H1 (cell line): Measurements from ENCODE around the gene DCAF6. TPM values are rescaled to one million over a fixed set of nuclear protein-coding genes. Genes with fewer than 3 reads are reported as not detected.

ENCODE experiments used
- CTCF ChIA-PET: fragments of 300-600 bp; sonication (Branson Sonifier 250); formaldehyde crosslinking; loops from one replicate; lab custom pipeline; 2021; ENCODE audit not compliant: partially characterized antibody; lab: Charles Lee
- POLR2A ChIA-PET: fragments of 300-600 bp; sonication (Branson Sonifier 250); formaldehyde crosslinking; loops from one replicate; lab custom pipeline; 2021; ENCODE audit warnings: inconsistent platforms; ENCODE audit not compliant: partially characterized antibody; lab: Charles Lee
- DNase-seq, 2 experiments: peaks; one replicate each; pipeline versions ENCODE4 v3.0.0 to v3.0.0-alpha.2; 2010 to 2022; ENCODE audit warnings: low spot score in 2 of 2, low read depth in 1 of 2, mixed read lengths in 1 of 2
- FAIRE-seq: peaks from 2 replicates; lab custom pipeline; 2011; peaks lifted over from hg19 to GRCh38; lab: Jason Lieb, UNC
- H2AFZ ChIP-seq: 2 replicates; pipeline ENCODE4 v1.8.1; 2012; ENCODE audit warnings: low read length, inconsistent platforms
- H2AK5ac ChIP-seq: 2 replicates; pipeline ENCODE4 v1.6.1; 2013; ENCODE audit warnings: low read depth, low read length
- H2BK120ac ChIP-seq: replicated peaks from 2 replicates; pipeline ENCODE3; 2013; ENCODE audit warnings: low read depth, low read length, inconsistent platforms
- H2BK12ac ChIP-seq: 2 replicates; pipeline ENCODE4 v1.6.1; 2013; ENCODE audit warnings: low read depth, low read length
- H2BK15ac ChIP-seq: 2 replicates; pipeline ENCODE4 v1.6.1; 2013; ENCODE audit warnings: low read length
- H2BK20ac ChIP-seq: 2 replicates; pipeline ENCODE4 v1.6.1; 2013; ENCODE audit warnings: low read length
- H2BK5ac ChIP-seq: 2 replicates; pipeline ENCODE4 v1.6.1; 2013; ENCODE audit warnings: low read depth, low read length
- H3K14ac ChIP-seq: 2 replicates; pipeline ENCODE4 v1.6.1; 2013; ENCODE audit warnings: inconsistent platforms; ENCODE audit not compliant: insufficient read length
- H3K18ac ChIP-seq: 2 replicates; pipeline ENCODE4 v1.6.1; 2013; ENCODE audit warnings: low read length; ENCODE audit errors: extremely low read depth
- H3K23ac ChIP-seq: 2 replicates; pipeline ENCODE4 v1.6.1; 2013; ENCODE audit warnings: inconsistent platforms; ENCODE audit not compliant: insufficient read length
- H3K23me2 ChIP-seq: 2 replicates; pipeline ENCODE4 v1.6.1; 2013; ENCODE audit warnings: low read depth, low read length
- H3K27ac ChIP-seq: 2 replicates; pipeline ENCODE4 v1.6.1; 2011; ENCODE audit warnings: low read depth, low read length, inconsistent platforms
- H3K27me3 ChIP-seq, 4 experiments: replicated peaks in 1 of 4; 1 replicate in 1 of 4; 2 replicates in 3 of 4; pipeline versions ENCODE4 v1.6.1 to v1.8.1; 2011 to 2013; ENCODE audit warnings: low read length in 3 of 4, mild to moderate bottlenecking in 3 of 4, inconsistent platforms in 2 of 4, mixed read lengths in 2 of 4, moderate library complexity in 1 of 4; ENCODE audit not compliant: control insufficient read depth in 3 of 4, insufficient read depth in 3 of 4; ENCODE audit errors: extremely low read depth in 1 of 4
- H3K36me3 ChIP-seq, 4 experiments: 2 replicates each; pipeline versions ENCODE4 v1.6.1 to v1.8.1; 2011 to 2013; ENCODE audit warnings: mild to moderate bottlenecking in 4 of 4, low read length in 3 of 4, moderate library complexity in 2 of 4, control low read depth in 1 of 4, inconsistent platforms in 1 of 4; ENCODE audit not compliant: insufficient read depth in 4 of 4, control insufficient read depth in 2 of 4
- H3K4ac ChIP-seq: replicated peaks from 2 replicates; pipeline ENCODE3; 2013; ENCODE audit warnings: low read length, low read depth, mixed read lengths, inconsistent platforms; ENCODE audit not compliant: insufficient read length
- H3K4me1 ChIP-seq, 4 experiments: replicated peaks in 1 of 4; 1 replicate in 1 of 4; 2 replicates in 3 of 4; pipeline versions ENCODE4 v1.6.1 to v1.8.1; 2011 to 2013; ENCODE audit warnings: low read length in 3 of 4, inconsistent platforms in 2 of 4, mixed read lengths in 1 of 4; ENCODE audit not compliant: insufficient read depth in 4 of 4, control insufficient read depth in 3 of 4
- H3K4me2 ChIP-seq, 2 experiments: 2 replicates each; pipeline versions ENCODE4 v1.6.1 to v1.8.1; 2011 to 2013; ENCODE audit warnings: low read depth in 2 of 2, low read length in 2 of 2, control low read depth in 1 of 2, inconsistent platforms in 1 of 2, mild to moderate bottlenecking in 1 of 2; ENCODE audit not compliant: insufficient read depth in 1 of 2
- H3K4me3 ChIP-seq, 4 experiments: fragments of 200-600, 300-600 bp in 1 of 4; sonication (generic), shearing (Covaris generic), sonication (Bioruptor Twin) in 1 of 4; 2 replicates each; pipeline versions ENCODE4 v1.5.1 to v1.8.1; 2011 to 2016; ENCODE audit warnings: low read length in 4 of 4, low read depth in 3 of 4, control low read depth in 2 of 4, inconsistent platforms in 2 of 4, mild to moderate bottlenecking in 2 of 4, mixed read lengths in 1 of 4, moderate library complexity in 1 of 4; ENCODE audit not compliant: insufficient read depth in 2 of 4; ENCODE audit errors: extremely low read depth in 1 of 4
- H3K56ac ChIP-seq: replicated peaks from 2 replicates; pipeline ENCODE3; 2013; ENCODE audit warnings: low read depth, mild to moderate bottlenecking, mixed read lengths, low read length, inconsistent platforms; ENCODE audit not compliant: insufficient read length
- H3K79me1 ChIP-seq: 2 replicates; pipeline ENCODE4 v1.6.1; 2013; ENCODE audit warnings: low read depth, low read length, control low read depth
- H3K79me2 ChIP-seq, 2 experiments: 2 replicates each; pipeline versions ENCODE4 v1.6.1 to v1.8.1; 2012 to 2013; ENCODE audit warnings: low read length in 2 of 2, mild to moderate bottlenecking in 2 of 2, inconsistent platforms in 1 of 2; ENCODE audit not compliant: insufficient read depth in 2 of 2, control insufficient read depth in 1 of 2
- H3K9ac ChIP-seq, 4 experiments: replicated peaks in 1 of 4; 1 replicate in 1 of 4; 2 replicates in 3 of 4; pipeline versions ENCODE4 v1.6.1 to v1.8.1; 2011 to 2013; ENCODE audit warnings: low read depth in 3 of 4, low read length in 3 of 4, control low read depth in 2 of 4, mild to moderate bottlenecking in 2 of 4, moderate library complexity in 2 of 4, inconsistent platforms in 1 of 4; ENCODE audit errors: extremely low read depth in 1 of 4
- H3K9me3 ChIP-seq, 2 experiments: 2 replicates each; pipeline versions ENCODE4 v1.6.1 to v1.8.1; 2012 to 2013; ENCODE audit warnings: mild to moderate bottlenecking in 2 of 2, moderate library complexity in 2 of 2, control low read depth in 1 of 2, inconsistent platforms in 1 of 2, low read depth in 1 of 2, low read length in 1 of 2, mixed read lengths in 1 of 2; ENCODE audit not compliant: insufficient read depth in 2 of 2
- H4K20me1 ChIP-seq, 2 experiments: replicated peaks in 1 of 2; 2 replicates each; pipeline versions ENCODE3 to v1.8.1; 2011 to 2013; ENCODE audit warnings: inconsistent platforms in 2 of 2, low read length in 2 of 2, mild to moderate bottlenecking in 1 of 2; ENCODE audit not compliant: insufficient read depth in 2 of 2, control insufficient read depth in 1 of 2
- H4K5ac ChIP-seq: 2 replicates; pipeline ENCODE4 v1.6.1; 2013; ENCODE audit warnings: low read length, low read depth, mixed read lengths, inconsistent platforms; ENCODE audit not compliant: insufficient read length
- H4K8ac ChIP-seq: 2 replicates; pipeline ENCODE4 v1.8.0; 2013; ENCODE audit warnings: mild to moderate bottlenecking, moderate library complexity, low read length, inconsistent platforms; ENCODE audit not compliant: insufficient read depth; ENCODE audit errors: extremely low read depth
- H4K91ac ChIP-seq: replicated peaks from 2 replicates; pipeline ENCODE3; 2013; ENCODE audit warnings: low read length, mixed read lengths, inconsistent platforms; ENCODE audit not compliant: insufficient read length
- BACH1 ChIP-seq: IDR thresholded peaks from 2 replicates; pipeline ENCODE4 v1.6.1; 2012; ENCODE audit warnings: low read length, improper control_type of control experiment
- BCL11A ChIP-seq, 2 experiments: IDR thresholded peaks; one replicate each; pipeline ENCODE4 v1.6.1; 2011; ENCODE audit warnings: low read depth in 2 of 2, low read length in 2 of 2, mild to moderate bottlenecking in 2 of 2
- EGR1 ChIP-seq: IDR thresholded peaks from 2 replicates; pipeline ENCODE4 v1.6.1; 2011; ENCODE audit warnings: low read depth, low read length, borderline replicate concordance
- FOSL1 ChIP-seq: IDR thresholded peaks from 2 replicates; pipeline ENCODE4 v1.6.1; 2011; ENCODE audit warnings: mild to moderate bottlenecking, low read depth, low read length, moderate library complexity; ENCODE audit not compliant: insufficient read depth
- JUND ChIP-seq: IDR thresholded peaks from 2 replicates; pipeline ENCODE4 v1.6.1; 2011; ENCODE audit warnings: mild to moderate bottlenecking, improper control_type of control experiment, low read length
- KDM1A ChIP-seq: fragments of 200-600, 300-600 bp; sonication (generic); IDR thresholded peaks from 2 replicates; pipeline ENCODE4 v1.7.1; 2016; ENCODE audit warnings: mild to moderate bottlenecking, low read length, borderline replicate concordance
- PHF8 ChIP-seq: fragments of 200-600 bp; sonication (generic); conservative IDR thresholded peaks from 2 replicates; pipeline ENCODE4 v1.7.1; 2012; ENCODE audit warnings: low read depth, mild to moderate bottlenecking, inconsistent platforms, low read length, moderate library complexity
- RXRA ChIP-seq: IDR thresholded peaks from 2 replicates; pipeline ENCODE4 v1.6.1; 2011; ENCODE audit warnings: low read depth, mild to moderate bottlenecking, low read length, moderate library complexity; ENCODE audit not compliant: insufficient read depth
- SP1 ChIP-seq: IDR thresholded peaks from 2 replicates; pipeline ENCODE4 v1.6.1; 2011; ENCODE audit warnings: low read depth, low read length
- SRF ChIP-seq: IDR thresholded peaks from 2 replicates; pipeline ENCODE4 v1.6.1; 2011; ENCODE audit warnings: mild to moderate bottlenecking, low read depth, low read length, moderate library complexity
- TCF12 ChIP-seq: IDR thresholded peaks from 2 replicates; pipeline ENCODE4 v1.6.1; 2011; ENCODE audit warnings: low read depth, mild to moderate bottlenecking, low read length
- WGBS, 2 experiments: shearing (Covaris generic) in 1 of 2; methylation state at CpG; one replicate each; pipeline versions ENCODE4 v1.1.6 to v1.1.7; 2013 to 2015; ENCODE audit warnings: low lambda C conversion rate in 2 of 2, mixed read lengths in 2 of 2, inconsistent platforms in 1 of 2, low coverage in 1 of 2, missing lambda C conversion rate in 1 of 2; ENCODE audit not compliant: insufficient replicate concordance in 2 of 2, insufficient coverage in 1 of 2, insufficient read length in 1 of 2; ENCODE audit errors: extremely low coverage in 1 of 2, missing lambda C conversion rate in 1 of 2; 5-methylcytosine and 5-hydroxymethylcytosine counted together
- polyA plus RNA-seq, 7 experiments: library from polyadenylated mRNA; depleted of rRNA in 3 of 7; stranded (reverse) in 5 of 7; unstranded in 2 of 7; fragments of >200 nt in 5 of 7; fragments of 200-250 nt in 2 of 7; gene quantifications; 1 replicate in 5 of 7; 2 replicates in 1 of 7; 4 replicates in 1 of 7; pipeline versions ENCODE4 v1.2.1 to v1.2.3, GENCODE V29; 2011 to 2013; ENCODE audit warnings: missing spikeins in 2 of 7, mixed read lengths in 2 of 7
- total RNA-seq: library from RNA; stranded (reverse); fragmentation: NEBNext Ultra II Directional; extraction: Animal tissue kit (Norgen Biotek cat#: 25700); gene quantifications from 2 replicates; pipeline ENCODE4 v1.2.1, GENCODE V29; 2021
- TF ChIP-seq, protein P1 (sequence below): IDR thresholded peaks from 2 replicates; pipeline ENCODE4 v1.6.1; 2012; ENCODE audit warnings: inconsistent platforms

The DCAF6 gene
- total and polyA plus RNA-seq, 2 of the 8 experiments (the other 6 are each of a cell fraction or from before 2014, with no cell fraction given) = 12.3 to 17.4 TPM

- Histone ChIP-seq H2AFZ (no peak overlapping the region), H2BK20ac (no peak overlapping the region), H3K9me3 (no peaks in the 10 kb centered on the region)
- TF ChIP-seq TCF12 (no peak), RXRA (no peak), JUND (no peak), BCL11A (IDR thresholded peaks at IDR 0.05; ENCODE audit: low read depth in 2 of 2, low read length in 2 of 2) (no peak), KDM1A (no peak), BACH1 (no peak), FOSL1 (no peak), EGR1 (no peak), SP1 (no peak), SRF (no peak), PHF8 (no peak)
- TF ChIP-seq, protein P1, sequence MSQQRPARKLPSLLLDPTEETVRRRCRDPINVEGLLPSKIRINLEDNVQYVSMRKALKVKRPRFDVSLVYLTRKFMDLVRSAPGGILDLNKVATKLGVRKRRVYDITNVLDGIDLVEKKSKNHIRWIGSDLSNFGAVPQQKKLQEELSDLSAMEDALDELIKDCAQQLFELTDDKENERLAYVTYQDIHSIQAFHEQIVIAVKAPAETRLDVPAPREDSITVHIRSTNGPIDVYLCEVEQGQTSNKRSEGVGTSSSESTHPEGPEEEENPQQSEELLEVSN = no peak
Observed at GRCh38 chr1:167934426-167935215, 1.9 kb upstream of the DCAF6 start.

More at GRCh38 chr1:167934426-167935215, 1.9 kb upstream of the DCAF6 start:
- no peak overlapping the region for H3K4ac ChIP-seq
- FAIRE-seq (no peak), DNase-seq (no peak)
- ChIA-PET POLR2A (interaction anchor here (1.5 to 2.9 kb wide), 4 partner anchors 8 to 54 kb away, joined by 5 to 22 read pairs (median 14); partner anchors contain the start of gene ADCY10), CTCF (interaction anchor here (0.7 to 0.8 kb wide), 2 partner anchors 22 to 138 kb away, joined by 3 read pairs; no protein-coding TSS in a partner anchor)
- peak overlapping the region; percentile 90 to 95 (median 92); a peak in 7 of 8 replicates for H3K4me3 ChIP-seq
- H4K5ac ChIP-seq = no peak overlapping the region
- no peak overlapping the region for H2BK5ac ChIP-seq
- H2BK12ac ChIP-seq = no peak overlapping the region
- no peaks in the 10 kb centered on the region for H4K20me1 ChIP-seq
- no peaks in the 10 kb centered on the region; the same call in 1 of the 2 replicates for H3K79me1 ChIP-seq
- WGBS, 2 experiments = 78% methylated on average over 4 of the region's 4 CpGs; no CpG with 5 or more reads in 1 of the 2 experiments
- H3K23ac ChIP-seq = no peak overlapping the region
- H4K8ac ChIP-seq = no peak overlapping the region
- H2AK5ac ChIP-seq = no peak overlapping the region
- no peak overlapping the region for H3K27ac ChIP-seq
- H3K14ac ChIP-seq = no peak overlapping the region
- H3K9ac ChIP-seq = peak overlapping the region in 2 of 4 experiments; percentile 88 to 93; a peak in 3 of 7 replicates
- H3K27me3 ChIP-seq = no peaks in the 10 kb centered on the region
- peak overlapping the region; percentile 70 to 95 for H3K4me2 ChIP-seq
- H3K36me3 ChIP-seq = no peaks in the 10 kb centered on the region
- peaks cover 9% of the 10 kb centered on the region for H3K23me2 ChIP-seq
- peaks cover 0 to 4% (median 0%) of the 10 kb centered on the region in 4 experiments; a peak in 2 of 7 replicates for H3K4me1 ChIP-seq
- H2BK15ac ChIP-seq = no peak overlapping the region
- H3K18ac ChIP-seq = no peak overlapping the region
- H3K79me2 ChIP-seq = peaks cover 0 to 39% of the 10 kb centered on the region in 2 experiments; a peak in 3 of 4 replicates
- no peak overlapping the region for H3K56ac ChIP-seq
- H2BK120ac ChIP-seq = no peak overlapping the region
- no peak overlapping the region for H4K91ac ChIP-seq
